Mesenteric fat pad (tissue), 1 donor: ENCODE results near the gene PCSK1N. TPM values are rescaled to one million over a fixed set of nuclear protein-coding genes. Genes with fewer than 3 reads are reported as not detected.
A peak's percentile ranks its signal among the peaks of the same experiment; 100 is the strongest.
"Not testable (repeated sequence)": the region's sequence is repeated elsewhere in the genome, so short reads cannot be mapped to it uniquely, and the experiment has no call there.

ENCODE experiments used
- DNase-seq: peaks from one replicate; pipeline ENCODE4 v3.0.0-alpha.2; 2020; ENCODE audit warnings: low spot score
- total RNA-seq: library from RNA; stranded (reverse); fragmentation: NEBNext Ultra II Directional; extraction: Animal tissue kit (Norgen Biotek cat#: 25700); gene quantifications from one replicate; pipeline ENCODE4 v1.2.1, GENCODE V29; 2021
- donor health status: DM: yes; HTN: yes; CAD: no.

The PCSK1N gene
- total RNA-seq, 1 donor from 2014 or later = not detected

DNA sequence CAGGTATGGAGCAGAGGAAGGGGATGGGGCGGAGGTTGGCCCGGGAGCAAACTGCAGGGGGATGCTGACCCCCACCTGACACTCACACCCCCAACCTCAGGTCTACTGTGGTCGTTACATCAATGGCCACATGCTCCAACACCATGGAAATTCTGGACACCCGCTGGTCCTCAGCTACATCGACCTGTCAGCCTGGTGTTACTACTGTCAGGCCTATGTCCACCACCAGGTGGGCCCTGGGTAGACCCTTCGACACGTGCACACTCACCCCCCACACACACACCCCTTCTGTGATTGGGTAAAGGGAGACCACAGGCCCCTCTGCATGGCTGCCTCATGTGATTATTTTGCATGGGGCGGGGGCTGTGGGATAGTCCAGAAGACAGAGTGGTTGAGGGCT, 11.3 kb downstream of the PCSK1N start:
- DNase-seq = no peak

GRCh38 chrX:48823053-48823452, 12.4 kb downstream of the PCSK1N start:
- no peak for DNase-seq

GRCh38 chrX:48819394-48819793, 16.0 kb downstream of the PCSK1N start:
- DNase-seq = not testable (repeated sequence)

DNA sequence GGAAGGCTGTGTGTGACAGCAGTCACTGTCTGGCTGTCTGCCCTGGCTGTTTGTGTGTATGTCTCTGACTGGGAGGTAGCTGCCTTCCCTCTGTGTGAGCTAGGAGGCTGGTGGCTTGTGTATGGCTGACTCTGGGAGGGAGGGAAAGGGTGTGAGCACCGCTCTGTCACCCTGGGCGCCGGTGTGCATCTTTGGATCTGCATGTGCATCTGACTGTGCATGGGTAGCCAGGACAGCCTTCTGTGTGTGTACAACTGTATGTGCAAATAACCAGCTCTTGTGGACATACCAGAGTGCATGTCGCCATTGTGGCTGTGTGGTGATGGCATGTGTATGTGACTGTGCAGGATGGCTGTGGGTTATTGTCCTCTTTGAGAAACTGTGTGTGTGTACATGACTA, 16.5 kb downstream of the PCSK1N start:
- DNase-seq = no peak

GRCh38 chrX:48818098-48818497, 17.3 kb downstream of the PCSK1N start:
- no peak for DNase-seq

GRCh38 chrX:48816014-48816810, 19.2 kb downstream of the PCSK1N start:
- no peak for DNase-seq

DNA sequence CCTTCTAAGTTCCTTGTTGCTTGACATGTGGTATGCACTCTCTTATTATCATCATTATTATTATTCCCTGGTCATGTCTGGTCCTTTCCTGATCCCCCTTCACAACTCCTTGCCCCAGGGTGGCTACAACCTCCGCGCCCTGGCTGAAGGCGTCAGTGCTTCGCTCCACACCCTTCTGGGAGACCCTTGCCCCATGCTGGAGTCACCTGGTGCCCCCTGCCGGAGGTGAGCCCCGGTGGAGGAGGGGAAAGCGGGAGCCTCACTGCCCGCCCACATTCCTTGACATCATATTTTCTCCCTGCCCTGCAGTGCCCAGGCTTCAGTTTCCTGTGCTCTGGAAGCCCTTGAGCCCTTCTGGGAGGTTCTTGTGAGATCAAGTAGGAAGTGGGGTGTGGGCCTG, 20.1 kb downstream of the PCSK1N start:
- no peak for DNase-seq

GRCh38 chrX:48814722-48815121, 20.7 kb downstream of the PCSK1N start:
- no peak for DNase-seq

DNA sequence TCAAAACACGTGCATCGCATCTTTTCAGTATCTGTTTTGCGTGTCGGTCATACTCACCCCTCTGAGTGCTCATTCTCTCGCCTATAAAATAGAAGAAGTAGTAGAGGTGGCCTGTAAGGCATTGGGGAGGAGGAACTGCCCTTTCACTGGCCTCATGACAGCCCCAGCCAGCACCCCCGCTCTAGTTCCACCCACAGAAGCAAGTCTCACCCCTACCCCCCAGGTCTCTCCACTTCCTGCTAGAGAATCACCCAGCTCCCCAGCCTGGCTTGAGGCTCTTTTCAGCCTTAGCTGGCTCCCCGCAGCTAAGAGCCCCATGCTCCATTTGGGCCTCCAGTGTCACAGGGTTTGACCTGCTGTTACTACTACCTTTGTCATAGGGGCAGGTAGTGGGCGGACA, 21.8 kb downstream of the PCSK1N start:
- DNase-seq = no peak

- no peak for DNase-seq
These were observed 29.3 kb downstream of the PCSK1N start for GRCh38 chrX:48806081-48806480.

GRCh38 chrX:48802905-48803200, 32.6 kb downstream of the PCSK1N start:
- peak; percentile 53 for DNase-seq

- DNase-seq = peak; percentile 94
These were observed 33.1 kb downstream of the PCSK1N start for GRCh38 chrX:48802089-48802904.

DNA sequence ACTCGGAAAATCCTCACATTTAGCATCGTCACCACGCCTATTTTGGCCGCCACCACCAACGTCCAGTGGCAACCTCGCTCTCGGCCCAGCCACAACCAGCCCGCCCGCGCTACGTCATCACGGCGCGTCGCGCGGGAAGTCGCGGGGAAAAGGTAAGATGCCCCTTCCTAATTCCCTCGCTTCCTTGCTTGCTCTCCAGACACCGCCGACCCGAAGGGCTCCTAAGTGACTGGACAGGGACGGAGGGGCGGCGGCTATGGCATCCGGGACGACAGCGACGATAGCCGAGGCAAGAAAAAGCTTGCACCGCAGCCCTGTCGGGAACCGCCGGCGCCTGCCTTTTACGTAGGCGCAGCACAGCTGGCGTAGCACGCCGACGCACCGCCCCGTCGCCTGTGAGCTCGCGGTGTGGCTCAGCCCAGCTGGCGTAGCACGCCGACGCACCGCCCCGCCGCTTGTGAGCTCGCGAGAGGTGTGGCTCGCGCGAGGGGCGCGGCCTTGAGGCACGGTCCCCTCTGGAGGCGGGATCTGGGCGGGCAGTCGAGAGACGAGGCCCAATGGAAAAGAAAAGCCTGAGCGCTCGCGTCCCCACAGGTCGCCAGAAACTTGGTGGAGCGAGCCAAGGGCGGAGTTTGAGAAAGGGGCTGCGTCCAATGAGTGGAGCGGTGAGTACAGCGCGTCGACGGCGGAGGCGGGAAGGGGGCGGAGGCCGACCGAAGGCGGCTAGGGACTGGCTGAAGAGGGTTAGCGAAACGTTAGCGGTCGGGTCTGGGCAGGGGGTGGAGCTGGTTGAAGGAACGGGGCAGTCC, 33.9 kb downstream of the PCSK1N start, which contains the start of gene HDAC6:
HDAC6 (plus strand) TSS at position 788 of the 809 bp plus-strand sequence. CDS start 626 bp downstream, outside the sequence.
- DNase-seq = peak; percentile 96

DNA sequence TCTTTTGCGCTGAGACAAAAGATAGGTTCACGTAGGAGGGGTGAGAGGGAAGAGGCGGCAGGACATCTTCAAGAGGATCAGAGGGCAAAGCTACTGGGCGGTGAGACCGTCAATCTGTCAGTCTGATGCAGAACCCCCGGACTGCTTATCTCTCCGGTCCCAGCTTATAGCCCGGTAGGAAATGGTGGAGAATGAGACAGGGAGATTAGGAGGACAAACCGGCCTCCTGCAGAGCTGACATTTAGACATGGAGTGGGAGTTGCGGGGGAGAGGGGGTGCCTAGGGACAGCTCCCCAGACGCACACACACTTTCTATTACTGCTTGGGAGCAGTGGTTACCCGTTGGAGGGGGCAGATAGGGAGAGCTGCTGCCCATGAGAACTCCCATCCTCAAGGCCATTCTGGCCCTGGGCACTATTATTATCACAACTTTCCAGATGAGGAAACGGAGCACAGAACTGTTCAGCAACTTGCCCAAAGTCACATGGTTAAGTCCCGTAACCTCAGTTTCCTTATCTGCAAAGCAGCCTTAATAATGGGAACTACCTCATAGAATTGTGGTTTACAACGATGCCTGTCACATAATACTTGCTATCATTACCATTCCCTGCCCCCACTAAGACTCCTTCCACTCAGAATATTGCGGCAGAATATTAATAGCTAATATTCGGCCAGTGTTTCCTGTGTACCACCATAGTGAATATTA, 34.7 kb downstream of the PCSK1N start:
- DNase-seq = peak; percentile 41

DNA sequence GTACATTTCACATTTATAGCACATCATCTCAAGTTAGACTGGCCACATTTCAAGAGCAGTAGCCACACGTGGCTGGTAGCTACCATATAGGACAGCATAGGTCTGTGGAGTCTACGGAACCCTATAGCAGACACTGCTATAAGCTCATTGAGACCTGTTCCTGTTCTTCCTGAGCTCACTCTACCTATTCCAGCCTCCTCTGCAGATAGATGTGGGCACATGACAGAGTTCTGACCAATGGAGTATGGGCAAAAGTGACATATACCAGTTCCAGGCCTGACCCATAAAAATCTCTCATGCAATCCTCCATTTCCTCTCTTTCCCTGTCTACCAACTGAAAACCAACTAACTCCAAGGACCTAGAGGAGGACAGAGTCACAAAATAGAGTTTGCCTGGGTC, 37.1 kb downstream of the PCSK1N start:
- DNase-seq = no peak

- DNase-seq = peak; percentile 69
These were observed 40.4 kb downstream of the PCSK1N start for GRCh38 chrX:48794911-48795515.

DNA sequence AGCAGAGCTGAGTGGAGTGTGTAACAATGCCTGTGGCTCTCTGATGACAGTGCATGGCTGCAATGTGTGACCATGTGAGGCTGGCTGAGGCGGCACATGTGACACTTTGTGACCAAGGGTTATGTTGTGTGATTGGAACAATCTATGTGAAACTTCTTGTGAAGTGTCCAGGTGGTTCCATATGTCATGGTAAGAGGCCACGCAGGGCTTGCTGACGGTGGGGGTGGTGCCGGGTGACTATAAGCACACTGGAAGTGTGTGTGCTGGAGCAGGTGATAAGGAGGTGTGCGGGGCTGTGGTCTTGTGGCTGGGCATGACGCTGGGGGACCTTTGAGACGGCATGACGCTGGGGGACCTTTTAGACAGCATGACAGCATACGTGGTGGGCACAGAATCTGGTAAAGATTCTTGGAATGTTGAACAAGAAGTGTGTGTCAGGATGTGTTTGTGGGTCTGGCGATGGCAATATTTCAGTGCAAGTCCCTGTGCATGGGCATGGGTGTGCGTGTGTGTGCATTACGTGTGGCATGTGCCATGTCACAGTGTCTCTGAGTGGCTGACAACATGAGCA, 41.0 kb downstream of the PCSK1N start:
- peak; percentile 74 for DNase-seq

DNA sequence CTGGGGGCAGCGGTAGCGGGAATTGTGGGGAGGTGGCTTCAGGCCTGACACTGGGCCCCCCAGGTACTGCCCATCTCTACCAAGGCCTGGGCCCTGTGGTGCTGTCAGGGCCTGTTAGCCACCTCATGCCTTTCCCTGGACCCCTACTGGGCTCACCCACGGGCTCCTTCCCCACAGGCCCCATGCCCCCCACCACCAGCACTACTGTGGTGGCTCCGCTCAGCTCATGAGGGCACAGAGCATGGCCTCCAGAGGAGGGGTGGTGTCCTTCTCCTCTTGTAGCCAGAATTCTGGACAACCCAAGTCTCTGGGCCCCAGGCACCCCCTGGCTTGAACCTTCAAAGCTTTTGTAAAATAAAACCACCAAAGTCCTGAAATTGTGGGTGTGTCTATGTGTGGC, 41.5 kb downstream of the PCSK1N start:
- DNase-seq = peak; percentile 75

GRCh38 chrX:48792219-48792618, 43.2 kb downstream of the PCSK1N start:
- peak; percentile 82 for DNase-seq
